Naive thymus-derived CD4-positive, alpha-beta T cell (primary cell): ENCODE results near the gene DHX16. TPM values are rescaled to one million over a fixed set of nuclear protein-coding genes. Genes with fewer than 3 reads are reported as not detected.

Experiments used
- ATAC-seq: fragments of 150-1000 bp; cut with Tn5 transposase; 2 replicates; pipeline ENCODE4 v1.10.0; 2021; ENCODE audit warnings: mild to moderate bottlenecking, moderate library complexity
- CTCF ChIA-PET: fragments of 350-600 bp; sonication (Branson Sonifier 250); formaldehyde crosslinking; loops from one replicate; lab custom pipeline; 2021; ENCODE audit warnings: antibody characterized with exemption; lab: Charles Lee
- POLR2A ChIA-PET: fragments of 350-600 bp; sonication (Branson Sonifier 250); formaldehyde crosslinking; loops from one replicate; lab custom pipeline; 2021; ENCODE audit warnings: antibody characterized with exemption, inconsistent platforms; lab: Charles Lee
- DNase-seq, 9 donors: peaks; one replicate each; pipeline versions ENCODE4 v3.0.0 to v3.0.0-alpha.2; 2020 to 2022; ENCODE audit warnings: mixed read lengths in 1 of 9
- H3K27ac ChIP-seq: one replicate; pipeline ENCODE4 v1.7.0; 2013; ENCODE audit warnings: mild to moderate bottlenecking, low read depth, low read length, moderate library complexity
- H3K27me3 ChIP-seq, 2 donors: one replicate each; pipeline ENCODE4 v1.7.0; 2013; ENCODE audit warnings: low read length in 2 of 2, mild to moderate bottlenecking in 2 of 2, moderate library complexity in 2 of 2; ENCODE audit not compliant: control insufficient read depth in 2 of 2, insufficient read depth in 2 of 2
- H3K36me3 ChIP-seq, 3 experiments: 1 replicate in 2 of 3; 2 replicates in 1 of 3; pipeline ENCODE4 v1.7.0; 2013; ENCODE audit warnings: low read length in 3 of 3, mild to moderate bottlenecking in 3 of 3, moderate library complexity in 1 of 3; ENCODE audit not compliant: insufficient read depth in 3 of 3, control insufficient read depth in 2 of 3
- H3K4me1 ChIP-seq, 2 donors: one replicate each; pipeline ENCODE4 v1.7.0; 2013; ENCODE audit warnings: low read length in 2 of 2, mild to moderate bottlenecking in 2 of 2, moderate library complexity in 1 of 2; ENCODE audit not compliant: control insufficient read depth in 2 of 2, insufficient read depth in 2 of 2
- H3K4me3 ChIP-seq: 2 replicates; pipeline ENCODE4 v1.7.0; 2013; ENCODE audit warnings: mild to moderate bottlenecking, low read length
- H3K9me3 ChIP-seq, 3 experiments: 1 replicate in 2 of 3; 2 replicates in 1 of 3; pipeline ENCODE4 v1.7.0; 2013; ENCODE audit warnings: low read length in 3 of 3; ENCODE audit not compliant: control insufficient read depth in 2 of 3
- H3K27ac Mint-ChIP-seq, 9 donors: one replicate each; pipeline ENCODE4 v1.8.0; 2020 to 2022; ENCODE audit warnings: mixed read lengths in 9 of 9, mild to moderate bottlenecking in 8 of 9, moderate library complexity in 5 of 9, inconsistent platforms in 2 of 9
- H3K27me3 Mint-ChIP-seq, 5 donors: one replicate each; pipeline ENCODE4 v1.8.0; 2021 to 2022; ENCODE audit warnings: mixed read lengths in 5 of 5, mild to moderate bottlenecking in 1 of 5
- H3K36me3 Mint-ChIP-seq, 5 donors: one replicate each; pipeline ENCODE4 v1.8.0; 2020 to 2022; ENCODE audit warnings: mixed read lengths in 5 of 5, mild to moderate bottlenecking in 3 of 5, inconsistent platforms in 1 of 5
- H3K4me1 Mint-ChIP-seq, 7 donors: one replicate each; pipeline ENCODE4 v1.8.0; 2020 to 2022; ENCODE audit warnings: mixed read lengths in 7 of 7, mild to moderate bottlenecking in 3 of 7, inconsistent platforms in 1 of 7
- H3K4me3 Mint-ChIP-seq, 10 donors: one replicate each; pipeline ENCODE4 v1.8.0; 2020 to 2022; ENCODE audit warnings: mild to moderate bottlenecking in 10 of 10, mixed read lengths in 10 of 10, moderate library complexity in 6 of 10, inconsistent platforms in 2 of 10
- H3K9me3 Mint-ChIP-seq, 11 donors: one replicate each; pipeline ENCODE4 v1.8.0; 2020 to 2022; ENCODE audit warnings: mixed read lengths in 11 of 11, mild to moderate bottlenecking in 4 of 11, inconsistent platforms in 1 of 11, moderate library complexity in 1 of 11
- intact Hi-C, 2 donors: fragments of 100-400 bp; cut with micrococcal nuclease; formaldehyde crosslinking; loops; one replicate each; pipeline ENCODE4 v1.15.1; 2023
- polyA plus RNA-seq, 2 donors: library from polyadenylated mRNA; unstranded; fragments of 300-500 nt; fragmentation: Illumina TruSeq; gene quantifications; one replicate each; pipeline ENCODE4 v1.2.3, GENCODE V29; 2021
- total RNA-seq, 6 experiments: library from RNA in 5 of 6; stranded (reverse) in 5 of 6; gene quantifications; 1 replicate in 5 of 6; 2 replicates in 1 of 6; pipeline ENCODE4 v1.2.3 and lab custom pipeline; 2021 to 2026

Gene DHX16
- total and polyA plus RNA-seq, 7 experiments from 2014 or later = 14.9 to 51.5 (median 38.3) TPM

GRCh38 chr6:30683980-30684338 lies 11.2 kb upstream of the DHX16 start:
- no peaks in the 10 kb centered on the region for H3K27me3 ChIP-seq
- peaks cover 0 to 5% (median 0%) of the 10 kb centered on the region in 11 donors for H3K9me3 Mint-ChIP-seq
- ATAC-seq (no peak), DNase-seq (no peak)
- POLR2A ChIA-PET = interaction anchor here (0.6 to 15.7 kb wide), 13 partner anchors 7 to 205 kb away, joined by 3 to 499 read pairs (median 7); partner anchors contain the start of genes MDC1, MRPS18B, NRM and PPP1R10
- H3K27ac Mint-ChIP-seq = peak overlapping the region; percentile 95 to 99 (median 97)
- intact Hi-C loops = loop anchor here (2.0 to 5.0 kb wide), 4 partner anchors 127 to 473 kb away; partner anchors contain the start of genes CCHCR1 (in 1 of the 2), GNL1 (in 1 of the 2), PRR3 (in 1 of the 2) and TCF19 (in 1 of the 2)
- H3K4me3 Mint-ChIP-seq = peak overlapping the region; percentile 90 to 100 (median 97)
- CTCF ChIA-PET = interaction anchor here (8.9 kb wide), 1 partner anchor 36 kb away, joined by 304 read pairs; the partner anchor contains the start of genes MDC1 and TUBB
- H3K27ac ChIP-seq = peak overlapping the region; percentile 95
- peak overlapping the region; percentile 98 for H3K4me3 ChIP-seq
- peaks cover 40 to 52% (median 43%) of the 10 kb centered on the region in 7 donors for H3K4me1 Mint-ChIP-seq
- no peaks in the 10 kb centered on the region for H3K27me3 Mint-ChIP-seq
- no peaks in the 10 kb centered on the region for H3K9me3 ChIP-seq
- H3K36me3 Mint-ChIP-seq = peaks cover 21 to 73% (median 26%) of the 10 kb centered on the region in 5 donors
- H3K36me3 ChIP-seq = peaks cover 0 to 43% (median 5%) of the 10 kb centered on the region in 3 experiments
- peaks cover 12 to 26% of the 10 kb centered on the region in 2 donors for H3K4me1 ChIP-seq

GRCh38 chr6:30683183-30683979 lies 10.6 kb upstream of the DHX16 start:
- peak overlapping the region; percentile 90 to 100 (median 97) for H3K4me3 Mint-ChIP-seq
- peak overlapping the region; percentile 95 to 99 (median 97) for H3K27ac Mint-ChIP-seq
- peaks cover 0 to 5% (median 0%) of the 10 kb centered on the region in 11 donors for H3K9me3 Mint-ChIP-seq
- no peaks in the 10 kb centered on the region for H3K27me3 Mint-ChIP-seq
- peaks cover 24 to 75% (median 29%) of the 10 kb centered on the region in 5 donors for H3K36me3 Mint-ChIP-seq
- H3K4me1 Mint-ChIP-seq = peaks cover 38 to 49% (median 42%) of the 10 kb centered on the region in 7 donors
- DNase-seq = no peak
- ChIA-PET CTCF (interaction anchor here (1.0 to 8.9 kb wide), 2 partner anchors 37 to 55 kb away, joined by 3 to 304 read pairs; partner anchors contain the start of genes MDC1 and TUBB), POLR2A (interaction anchor here (0.6 to 15.7 kb wide), 19 partner anchors 7 to 205 kb away, joined by 3 to 499 read pairs (median 4); partner anchors contain the start of genes DHX16, MDC1, MRPS18B and NRM)
- Histone ChIP-seq H3K9me3 (no peaks in the 10 kb centered on the region), H3K27ac (peak overlapping the region; percentile 95), H3K27me3 (no peaks in the 10 kb centered on the region), H3K36me3 (peaks cover 0 to 43% (median 8%) of the 10 kb centered on the region in 3 experiments), H3K4me1 (peaks cover 13 to 30% of the 10 kb centered on the region in 2 donors), H3K4me3 (peak overlapping the region; percentile 98)
- intact Hi-C loops = loop anchor here (2.0 to 5.0 kb wide), 4 partner anchors 127 to 474 kb away; partner anchors contain the start of genes CCHCR1 (in 1 of the 2), GNL1 (in 1 of the 2), PRR3 (in 1 of the 2) and TCF19 (in 1 of the 2)
- no peak for ATAC-seq

- peak overlapping the region; percentile 95 for H3K27ac ChIP-seq
- Mint-ChIP-seq H3K9me3 (peaks cover 0 to 5% (median 0%) of the 10 kb centered on the region in 11 donors), H3K36me3 (peaks cover 24 to 74% (median 29%) of the 10 kb centered on the region in 5 donors), H3K4me3 (peak overlapping the region; percentile 90 to 100 (median 97)), H3K27ac (peak overlapping the region; percentile 95 to 99 (median 97)), H3K4me1 (peaks cover 30 to 44% (median 34%) of the 10 kb centered on the region in 7 donors), H3K27me3 (no peaks in the 10 kb centered on the region)
- intact Hi-C loops = loop anchor here (1.0 to 5.0 kb wide), 12 partner anchors 9 to 675 kb away; partner anchors contain the start of genes GNL1 (in 2 of the 2), MDC1 (in 2 of the 2), MRPS18B (in 2 of the 2) and PPP1R10 (in 2 of the 2)
- ChIA-PET POLR2A (interaction anchor here (0.6 to 15.7 kb wide), 20 partner anchors 8 to 206 kb away, joined by 3 to 499 read pairs (median 4); partner anchors contain the start of genes DHX16, MDC1, MRPS18B and NRM), CTCF (interaction anchor here (0.5 to 8.9 kb wide), 7 partner anchors 13 to 412 kb away, joined by 3 to 304 read pairs (median 3); partner anchors contain the start of genes MDC1 and TUBB)
- peak; percentile 69 to 93 (median 89) for DNase-seq
- peak overlapping the region; percentile 98 for H3K4me3 ChIP-seq
- H3K36me3 ChIP-seq = peaks cover 3 to 49% (median 9%) of the 10 kb centered on the region in 3 experiments
- peaks cover 5 to 24% of the 10 kb centered on the region in 2 donors for H3K4me1 ChIP-seq
- no peaks in the 10 kb centered on the region for H3K27me3 ChIP-seq
- no peaks in the 10 kb centered on the region for H3K9me3 ChIP-seq
- peak; percentile 81 for ATAC-seq
Measured at GRCh38 chr6:30682143-30683117, 9.6 kb upstream of the DHX16 start.

- Mint-ChIP-seq H3K4me3 (peak overlapping the region; percentile 90 to 100 (median 97)), H3K4me1 (peaks cover 30 to 46% (median 34%) of the 10 kb centered on the region in 7 donors), H3K27me3 (no peaks in the 10 kb centered on the region), H3K9me3 (peaks cover 0 to 5% (median 0%) of the 10 kb centered on the region in 11 donors), H3K36me3 (peaks cover 24 to 76% (median 32%) of the 10 kb centered on the region in 5 donors), H3K27ac (peak overlapping the region; percentile 95 to 99 (median 97))
- Histone ChIP-seq H3K9me3 (no peaks in the 10 kb centered on the region), H3K36me3 (peaks cover 3 to 52% (median 16%) of the 10 kb centered on the region in 3 experiments), H3K27me3 (no peaks in the 10 kb centered on the region), H3K4me1 (peaks cover 5 to 24% of the 10 kb centered on the region in 2 donors), H3K27ac (peak overlapping the region; percentile 95), H3K4me3 (peak overlapping the region; percentile 98)
- ChIA-PET CTCF (interaction anchor here (0.5 to 8.9 kb wide), 8 partner anchors 38 to 412 kb away, joined by 3 to 304 read pairs (median 4); partner anchors contain the start of genes MDC1 and TUBB), POLR2A (interaction anchor here (0.6 to 15.7 kb wide), 16 partner anchors 9 to 188 kb away, joined by 3 to 499 read pairs (median 8); partner anchors contain the start of genes DHX16, MDC1, MRPS18B and NRM)
- peak in 1 of 9 donors; percentile 27 for DNase-seq
- intact Hi-C loops = loop anchor here (1.0 to 5.0 kb wide), 12 partner anchors 9 to 676 kb away; partner anchors contain the start of genes GNL1 (in 2 of the 2), MDC1 (in 2 of the 2), MRPS18B (in 2 of the 2) and PPP1R10 (in 2 of the 2)
- no peak for ATAC-seq
Measured at GRCh38 chr6:30681766-30682142, 8.9 kb upstream of the DHX16 start.
